Heart left ventricle (tissue), 16 donors: ENCODE data around the gene VEGFB. TPM values are rescaled to one million over a fixed set of nuclear protein-coding genes. Genes with fewer than 3 reads are reported as not detected.

Experiments
- ATAC-seq, 4 donors: fragments of 200-7000 bp; cut with Tn5 transposase; one replicate each; pipeline ENCODE4 v1.9.1; 2020 to 2022; ENCODE audit warnings: moderate library complexity in 4 of 4, mild to moderate bottlenecking in 3 of 4, moderate number of reproducible peaks in 1 of 4
- DNase-seq, 5 donors: peaks; one replicate each; pipeline ENCODE4 v3.0.0-alpha.2; 2020
- H3K27ac ChIP-seq, 12 donors: fragments of 200-600 bp; sonication (generic) in 4 of 12; one replicate each; pipeline versions ENCODE4 v1.5.0 to v1.8.0; 2016 to 2022; ENCODE audit warnings: mild to moderate bottlenecking in 2 of 12
- H3K27me3 ChIP-seq, 9 donors: fragments of 200-600 bp; sonication (generic) in 2 of 9; one replicate each; pipeline versions ENCODE4 v1.5.1 to v1.8.0; 2016 to 2022; ENCODE audit warnings: mild to moderate bottlenecking in 3 of 9
- H3K36me3 ChIP-seq, 9 donors: fragments of 200-600 bp; sonication (generic) in 2 of 9; one replicate each; pipeline versions ENCODE4 v1.5.0 to v1.8.0; 2018 to 2022; ENCODE audit warnings: mild to moderate bottlenecking in 2 of 9
- H3K4me1 ChIP-seq, 12 donors: fragments of 200-600 bp; sonication (generic) in 4 of 12; one replicate each; pipeline versions ENCODE4 v1.5.0 to v1.8.0; 2016 to 2022; ENCODE audit warnings: mild to moderate bottlenecking in 3 of 12
- H3K4me3 ChIP-seq, 12 donors: fragments of 200-600 bp; sonication (generic) in 4 of 12; one replicate each; pipeline versions ENCODE4 v1.5.0 to v1.8.0; 2017 to 2022; ENCODE audit warnings: mild to moderate bottlenecking in 9 of 12, moderate library complexity in 4 of 12
- H3K9me3 ChIP-seq, 12 donors: fragments of 200-600 bp; sonication (generic) in 4 of 12; one replicate each; pipeline versions ENCODE4 v1.5.0 to v1.8.0; 2016 to 2022; ENCODE audit warnings: mild to moderate bottlenecking in 1 of 12
- CTCF ChIP-seq, 12 donors: fragments of 200-600 bp; sonication (generic) in 4 of 12; IDR thresholded peaks; one replicate each; pipeline versions ENCODE4 v1.5.0 to v1.8.0; 2018 to 2022; ENCODE audit warnings: antibody characterized with exemption in 12 of 12, mild to moderate bottlenecking in 5 of 12
- POLR2A ChIP-seq, 2 donors: fragments of 450-650 bp; IDR thresholded peaks; one replicate each; pipeline ENCODE4 v1.6.1; 2017; ENCODE audit warnings: antibody characterized with exemption in 2 of 2, mild to moderate bottlenecking in 2 of 2, moderate library complexity in 2 of 2
- WGBS, 4 donors: extraction: QIAGEN DNeasy Blood & Tissue Kit in 2 of 4; methylation state at CpG; one replicate each; pipeline versions ENCODE4 v1.1.5 to v1.1.7; 2013 to 2018; 5-methylcytosine and 5-hydroxymethylcytosine counted together
- intact Hi-C, 10 donors: fragments of 100-400 bp; cut with DNase I; formaldehyde crosslinking; loops; one replicate each; pipeline versions ENCODE4 v1.11.1 to v1.14.2; 2022
- polyA plus RNA-seq, 2 donors: library from polyadenylated mRNA; stranded (reverse); fragments of 200-250 nt; gene quantifications; one replicate each; pipeline ENCODE4 v1.2.3, GENCODE V29; 2013
- total RNA-seq, 9 donors: library from RNA; depleted of rRNA in 2 of 9; stranded (reverse); fragments of >200 nt in 2 of 9; fragmentation: NEBNext Ultra II Directional in 3 of 9; extraction: Animal tissue kit (Norgen Biotek cat#: 25700) in 3 of 9; gene quantifications; one replicate each; pipeline versions ENCODE4 v1.1.0 to v1.2.4, GENCODE V29; 2016 to 2023
- donor health status: ischemic (EF 13 %, LVEDD 7.1; RV severe dilation, severe dysfunction).
- donor health status: healthy with polysubstance abuse.
- donor health status: DM: no; HTN: yes; CAD: no.
- donor health status: DM: no; HTN: no; CAD: no.
- donor health status: ischemic (EF 25% LVEDD 6.9; RV normal size, moderate dysfunction).
- donor health status: ischemic (EF 25% LVEDD 5.7; RV mildly dilated, moderate dysfunction).
- donor health status: healthy.
- donor health status: DM: yes; HTN: yes; CAD: no.
- donor health status: ischemic (EF 35%, LVEDD 5.7; RV mildly dilated, moderate dysfunction).
- donor health status: nonischemic (EF 11% LVEDD 7.7; RV severe dilation, severe dysfunction).
- donor health status: DM: yes; HTN: yes; CAD: no.
- donor health status: PGD.
- donor health status: ischemic (EF 29% LVEDD 5.4; RV normal size, mild dysfunction).
- donor health status: nonischemic (EF 23%, LVEDD 6.1; RV moderate dilation, normal function).

Gene VEGFB
- total and polyA plus RNA-seq, 11 donors: 127 to 332 (median 241) TPM

- intact Hi-C loops: no loop called here
- peaks cover 0 to 7% (median under 1%) of the 10 kb centered on the region in 9 donors for H3K36me3 ChIP-seq
- peak in 1 of 5 donors; percentile 10 for DNase-seq
- peaks cover 3 to 67% (median 46%) of the 10 kb centered on the region in 12 donors for H3K4me1 ChIP-seq
- no peak overlapping the region for H3K4me3 ChIP-seq
- no peak for ATAC-seq
- no peaks in the 10 kb centered on the region for H3K27me3 ChIP-seq
- peak overlapping the region in 1 of 12 donors; percentile 43 for H3K27ac ChIP-seq
- TF ChIP-seq POLR2A (IDR thresholded peaks at IDR 0.05) (no peak), CTCF (IDR thresholded peaks at IDR 0.05) (no peak)
- 84 to 87% (median 86%) methylated on average over 14 to 15 of the region's 15 CpGs for WGBS, 4 donors
- no peaks in the 10 kb centered on the region for H3K9me3 ChIP-seq
Observed at GRCh38 chr11:64232182-64232966, 2.0 kb upstream of the VEGFB start.

GRCh38 chr11:64232967-64233315 lies 1.4 kb upstream of the VEGFB start:
- peaks cover 0 to 12% (median 6%) of the 10 kb centered on the region in 9 donors for H3K36me3 ChIP-seq
- H3K9me3 ChIP-seq: no peaks in the 10 kb centered on the region
- TF ChIP-seq POLR2A (IDR thresholded peaks at IDR 0.05) (no peak), CTCF (IDR thresholded peaks at IDR 0.05) (no peak)
- H3K4me3 ChIP-seq: peak overlapping the region in 1 of 12 donors; percentile 75
- DNase-seq (no peak), ATAC-seq (no peak)
- intact Hi-C loops: no loop called here
- WGBS, 4 donors: 80 to 93% (median 89%) methylated on average over 8 of the region's 8 CpGs
- H3K27me3 ChIP-seq: no peaks in the 10 kb centered on the region
- H3K27ac ChIP-seq: peak overlapping the region in 1 of 12 donors; percentile 91
- H3K4me1 ChIP-seq: peaks cover 3 to 65% (median 41%) of the 10 kb centered on the region in 12 donors

GRCh38 chr11:64234647-64235379 lies 429 bp downstream of the VEGFB start:
- no peaks in the 10 kb centered on the region for H3K9me3 ChIP-seq
- peaks cover 0 to 25% (median 18%) of the 10 kb centered on the region in 9 donors for H3K36me3 ChIP-seq
- intact Hi-C loops: no loop called here
- WGBS, 4 donors: 2 to 29% (median 5%) methylated on average over 1 to 80 of the region's 80 CpGs
- no peaks in the 10 kb centered on the region for H3K27me3 ChIP-seq
- ATAC-seq (peak in 3 of 4 donors; percentile 21 to 52 (median 35)), DNase-seq (peak in 4 of 5 donors; percentile 59 to 75 (median 62))
- peaks cover 0 to 68% (median 30%) of the 10 kb centered on the region in 12 donors for H3K4me1 ChIP-seq
- peak overlapping the region; percentile 57 to 96 (median 92) for H3K27ac ChIP-seq
- TF ChIP-seq POLR2A (IDR thresholded peaks at IDR 0.05) (peak in 1 of 2 donors; percentile 42), CTCF (IDR thresholded peaks at IDR 0.05) (peak in 3 of 12 donors; percentile 8 to 32 (median 22))
- H3K4me3 ChIP-seq: peak overlapping the region; percentile 71 to 93 (median 81)
